ENCODE data around the gene NAALADL1. TPM values are rescaled to one million over a fixed set of nuclear protein-coding genes. Genes with fewer than 3 reads are reported as not detected.

Gene NAALADL1
- total and polyA plus RNA-seq, 9 of the 15 experiments (the other 6 are each of a cell fraction or from before 2014, with no cell fraction given) = 0.06 to 0.72 (median 0.22) TPM; not detected in 4

DNA sequence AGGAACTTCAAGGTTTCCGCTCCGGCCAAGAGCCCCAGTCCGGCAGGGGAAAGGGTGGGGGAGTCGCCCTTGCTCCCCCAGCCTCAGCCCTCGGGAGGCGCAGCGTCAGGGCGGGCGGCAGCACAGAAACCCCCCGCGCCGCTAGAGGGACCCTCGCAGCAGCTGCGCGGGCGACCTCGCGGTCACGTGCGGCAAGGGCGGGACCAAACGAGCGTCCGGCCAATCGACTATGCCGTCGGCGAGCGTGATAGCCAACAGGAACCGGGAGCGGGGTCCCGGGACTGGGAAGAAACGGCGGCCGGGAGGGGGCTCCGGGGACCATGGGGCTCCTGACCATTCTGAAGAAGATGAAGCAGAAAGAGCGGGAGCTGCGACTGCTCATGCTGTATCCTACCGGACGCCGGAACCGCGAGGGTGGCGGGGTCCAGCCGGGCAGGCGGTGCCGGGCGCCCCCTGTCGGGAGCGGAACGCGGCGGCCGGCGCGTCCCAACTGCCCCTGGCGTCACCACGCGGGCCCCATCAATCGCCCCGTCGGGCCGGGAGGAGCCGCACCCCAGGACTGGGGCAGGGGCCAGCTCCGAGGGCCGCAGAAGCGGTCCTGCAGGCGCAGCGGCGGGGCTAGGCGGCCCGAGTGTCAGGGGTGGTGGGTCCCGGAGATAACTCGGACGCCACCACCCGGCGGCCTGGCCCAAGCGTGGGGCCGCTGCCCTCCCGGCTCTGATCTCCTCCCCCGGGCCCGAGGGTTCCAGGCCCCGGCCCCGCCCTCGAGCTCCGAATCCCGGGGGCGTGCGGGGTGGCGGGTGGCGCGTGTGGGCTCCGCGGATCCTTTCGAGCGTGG, 44.2 kb downstream of the NAALADL1 start, which contains the start of gene ARL2 (continued):
- TF ChIP-seq, protein P1, sequence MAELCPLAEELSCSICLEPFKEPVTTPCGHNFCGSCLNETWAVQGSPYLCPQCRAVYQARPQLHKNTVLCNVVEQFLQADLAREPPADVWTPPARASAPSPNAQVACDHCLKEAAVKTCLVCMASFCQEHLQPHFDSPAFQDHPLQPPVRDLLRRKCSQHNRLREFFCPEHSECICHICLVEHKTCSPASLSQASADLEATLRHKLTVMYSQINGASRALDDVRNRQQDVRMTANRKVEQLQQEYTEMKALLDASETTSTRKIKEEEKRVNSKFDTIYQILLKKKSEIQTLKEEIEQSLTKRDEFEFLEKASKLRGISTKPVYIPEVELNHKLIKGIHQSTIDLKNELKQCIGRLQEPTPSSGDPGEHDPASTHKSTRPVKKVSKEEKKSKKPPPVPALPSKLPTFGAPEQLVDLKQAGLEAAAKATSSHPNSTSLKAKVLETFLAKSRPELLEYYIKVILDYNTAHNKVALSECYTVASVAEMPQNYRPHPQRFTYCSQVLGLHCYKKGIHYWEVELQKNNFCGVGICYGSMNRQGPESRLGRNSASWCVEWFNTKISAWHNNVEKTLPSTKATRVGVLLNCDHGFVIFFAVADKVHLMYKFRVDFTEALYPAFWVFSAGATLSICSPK (IDR thresholded peaks at IDR 0.05; ENCODE audit: borderline replicate concordance) = no peak
- TF ChIP-seq U2AF1 (optimal IDR thresholded peaks at IDR 0.05; ENCODE audit: low read depth, low read length) (peak; percentile 93), MTA2 (IDR thresholded peaks at IDR 0.05; ENCODE audit: low read depth) (no peak), RFX1 (IDR thresholded peaks at IDR 0.05) (no peak), KDM5B (IDR thresholded peaks at IDR 0.05; ENCODE audit: insufficient replicate concordance, low read depth, low read length) (peak; percentile 70), NR2C2 (CRISPR knock-in tag; IDR thresholded peaks at IDR 0.05) (no peak; the same call in 1 of the 2 replicates), NR2C2 (tag; IDR thresholded peaks at IDR 0.05) (peak; percentile 88), ETV6 (IDR thresholded peaks at IDR 0.05; ENCODE audit: borderline replicate concordance in 1 of 2, low read depth in 2 of 2, low read length in 1 of 2) (no peak), ETV6 (CRISPR knock-in tag; IDR thresholded peaks at IDR 0.05; ENCODE audit: borderline replicate concordance) (peak; percentile 97; the same call in 1 of the 2 replicates), TBL1XR1 (IDR thresholded peaks at IDR 0.05; ENCODE audit: low read length in 2 of 2) (no peak), NR4A1 (CRISPR knock-in tag; IDR thresholded peaks at IDR 0.05) (peak; percentile 89; the same call in 1 of the 2 replicates), NR4A1 (tag; IDR thresholded peaks at IDR 0.05) (0 out of 2 replicates have a peak, but pooled peaks have one; percentile 22), ZNF79 (CRISPR knock-in tag; IDR thresholded peaks at IDR 0.05; ENCODE audit: low read depth) (no peak)
- TF ChIP-seq, protein P2, sequence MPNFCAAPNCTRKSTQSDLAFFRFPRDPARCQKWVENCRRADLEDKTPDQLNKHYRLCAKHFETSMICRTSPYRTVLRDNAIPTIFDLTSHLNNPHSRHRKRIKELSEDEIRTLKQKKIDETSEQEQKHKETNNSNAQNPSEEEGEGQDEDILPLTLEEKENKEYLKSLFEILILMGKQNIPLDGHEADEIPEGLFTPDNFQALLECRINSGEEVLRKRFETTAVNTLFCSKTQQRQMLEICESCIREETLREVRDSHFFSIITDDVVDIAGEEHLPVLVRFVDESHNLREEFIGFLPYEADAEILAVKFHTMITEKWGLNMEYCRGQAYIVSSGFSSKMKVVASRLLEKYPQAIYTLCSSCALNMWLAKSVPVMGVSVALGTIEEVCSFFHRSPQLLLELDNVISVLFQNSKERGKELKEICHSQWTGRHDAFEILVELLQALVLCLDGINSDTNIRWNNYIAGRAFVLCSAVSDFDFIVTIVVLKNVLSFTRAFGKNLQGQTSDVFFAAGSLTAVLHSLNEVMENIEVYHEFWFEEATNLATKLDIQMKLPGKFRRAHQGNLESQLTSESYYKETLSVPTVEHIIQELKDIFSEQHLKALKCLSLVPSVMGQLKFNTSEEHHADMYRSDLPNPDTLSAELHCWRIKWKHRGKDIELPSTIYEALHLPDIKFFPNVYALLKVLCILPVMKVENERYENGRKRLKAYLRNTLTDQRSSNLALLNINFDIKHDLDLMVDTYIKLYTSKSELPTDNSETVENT (CRISPR knock-in tag; IDR thresholded peaks at IDR 0.05) = no peak; the same call in 1 of the 2 replicates
- TF ChIP-seq, protein P3, sequence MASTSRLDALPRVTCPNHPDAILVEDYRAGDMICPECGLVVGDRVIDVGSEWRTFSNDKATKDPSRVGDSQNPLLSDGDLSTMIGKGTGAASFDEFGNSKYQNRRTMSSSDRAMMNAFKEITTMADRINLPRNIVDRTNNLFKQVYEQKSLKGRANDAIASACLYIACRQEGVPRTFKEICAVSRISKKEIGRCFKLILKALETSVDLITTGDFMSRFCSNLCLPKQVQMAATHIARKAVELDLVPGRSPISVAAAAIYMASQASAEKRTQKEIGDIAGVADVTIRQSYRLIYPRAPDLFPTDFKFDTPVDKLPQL (IDR thresholded peaks at IDR 0.05; ENCODE audit: extremely low read depth, insufficient read length) = no peak
- TF ChIP-seq, protein P4, sequence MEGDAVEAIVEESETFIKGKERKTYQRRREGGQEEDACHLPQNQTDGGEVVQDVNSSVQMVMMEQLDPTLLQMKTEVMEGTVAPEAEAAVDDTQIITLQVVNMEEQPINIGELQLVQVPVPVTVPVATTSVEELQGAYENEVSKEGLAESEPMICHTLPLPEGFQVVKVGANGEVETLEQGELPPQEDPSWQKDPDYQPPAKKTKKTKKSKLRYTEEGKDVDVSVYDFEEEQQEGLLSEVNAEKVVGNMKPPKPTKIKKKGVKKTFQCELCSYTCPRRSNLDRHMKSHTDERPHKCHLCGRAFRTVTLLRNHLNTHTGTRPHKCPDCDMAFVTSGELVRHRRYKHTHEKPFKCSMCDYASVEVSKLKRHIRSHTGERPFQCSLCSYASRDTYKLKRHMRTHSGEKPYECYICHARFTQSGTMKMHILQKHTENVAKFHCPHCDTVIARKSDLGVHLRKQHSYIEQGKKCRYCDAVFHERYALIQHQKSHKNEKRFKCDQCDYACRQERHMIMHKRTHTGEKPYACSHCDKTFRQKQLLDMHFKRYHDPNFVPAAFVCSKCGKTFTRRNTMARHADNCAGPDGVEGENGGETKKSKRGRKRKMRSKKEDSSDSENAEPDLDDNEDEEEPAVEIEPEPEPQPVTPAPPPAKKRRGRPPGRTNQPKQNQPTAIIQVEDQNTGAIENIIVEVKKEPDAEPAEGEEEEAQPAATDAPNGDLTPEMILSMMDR (IDR thresholded peaks at IDR 0.05 in 2 of 3, conservative IDR thresholded peaks at IDR 0.05 in 1 of 3; ENCODE audit: insufficient read depth in 2 of 3, low read depth in 1 of 3, low read length in 3 of 3) = peak; percentile 66 to 79 (median 70)

All from K562 (cell line).